GM13976 (cell line): ENCODE data around the gene HBZ.

Experiments
- DNase-seq: peaks from one replicate; pipeline ENCODE4 v3.0.0; 2012; ENCODE audit warnings: low spot score
- CTCF ChIP-seq: IDR thresholded peaks from 2 replicates; pipeline ENCODE4 v1.5.1; 2012; ENCODE audit warnings: borderline replicate concordance, mild to moderate bottlenecking; ENCODE audit not compliant: insufficient read depth; ENCODE audit errors: extremely low read depth, missing control alignments, control extremely low read depth
- in situ Hi-C: fragments of 300-500 bp; cut with MboI; formaldehyde crosslinking; loops from one replicate; pipeline ENCODE4 v1.12.0; 2022; ENCODE audit warnings: low sequenced_read_pairs, mixed read lengths, inconsistent platforms; ENCODE audit not compliant: unreplicated experiment

HBZ gene

GRCh38 chr16:152141-153128 is at the start of gene HBZ:
Gene HBZ (plus strand): TSS chr16:152644. CDS start chr16:152910, 266 bp downstream.
- DNase-seq = peak; percentile 19
- in situ Hi-C loops = no loop called here
- no peak for TF ChIP-seq CTCF

GRCh38 chr16:104355-104754 is 48.1 kb upstream of the HBZ start:
- in situ Hi-C loops = no loop called here
- TF ChIP-seq CTCF = no peak
- no peak for DNase-seq

GRCh38 chr16:104928-105327 is 47.5 kb upstream of the HBZ start:
- TF ChIP-seq CTCF = no peak
- in situ Hi-C loops = no loop called here
- no peak for DNase-seq

GRCh38 chr16:105521-105920 is 46.9 kb upstream of the HBZ start:
- TF ChIP-seq CTCF = no peak
- in situ Hi-C loops = no loop called here
- DNase-seq = no peak

GRCh38 chr16:106623-107324 is 45.7 kb upstream of the HBZ start:
- in situ Hi-C loops = no loop called here
- peak; percentile 62 for TF ChIP-seq CTCF

GRCh38 chr16:112153-112840 is 40.1 kb upstream of the HBZ start:
- in situ Hi-C loops = no loop called here
- DNase-seq = no peak
- TF ChIP-seq CTCF = no peak

More at GRCh38 chr16:106623-107324, 45.7 kb upstream of the HBZ start:
- DNase-seq = peak; percentile 82
